HEK293 (cell line): Measurements from ENCODE around the gene TMEM184B.

Experiments used
- YY1 ChIP-seq: fragments of 450-650 bp; formaldehyde crosslinking; IDR thresholded peaks from 2 replicates; pipeline ENCODE4 v1.5.1; 2018; ENCODE audit warnings: missing biosample characterization, missing genetic modification characterization
- ZBTB7A ChIP-seq: fragments of 450-650 bp; formaldehyde crosslinking; IDR thresholded peaks from 2 replicates; pipeline ENCODE4 v1.5.1; 2016; ENCODE audit warnings: low read depth, missing biosample characterization, missing genetic modification characterization
- ZNF184 ChIP-seq: fragments of 450-650 bp; IDR thresholded peaks from 2 replicates; pipeline ENCODE4 v1.5.1; 2018; ENCODE audit warnings: missing biosample characterization, mild to moderate bottlenecking, missing genetic modification characterization
- ZNF423 ChIP-seq: fragments of 450-650 bp; formaldehyde crosslinking; IDR thresholded peaks from 2 replicates; pipeline ENCODE4 v1.5.1; 2016; ENCODE audit warnings: missing biosample characterization, missing genetic modification characterization
- ZNF529 ChIP-seq: fragments of 450-650 bp; formaldehyde crosslinking; IDR thresholded peaks from 2 replicates; pipeline ENCODE4 v1.5.1; 2017; ENCODE audit warnings: missing genetic modification characterization, missing biosample characterization; ENCODE audit not compliant: insufficient replicate concordance
- ZNF792 ChIP-seq: fragments of 450-650 bp; formaldehyde crosslinking; IDR thresholded peaks from 2 replicates; pipeline ENCODE4 v1.5.1; 2016; ENCODE audit warnings: missing biosample characterization, missing genetic modification characterization
- TF ChIP-seq, protein P1 (sequence below): fragments of 450-650 bp; formaldehyde crosslinking; IDR thresholded peaks from 2 replicates; pipeline ENCODE4 v1.5.1; 2016; ENCODE audit warnings: missing biosample characterization, missing genetic modification characterization
- TF ChIP-seq, protein P2 (sequence below): fragments of 450-650 bp; formaldehyde crosslinking; IDR thresholded peaks from 2 replicates; pipeline ENCODE4 v1.5.1; 2016; ENCODE audit warnings: missing biosample characterization, missing genetic modification characterization
- TF ChIP-seq, protein P3 (sequence below): fragments of 450-650 bp; formaldehyde crosslinking; IDR thresholded peaks from 2 replicates; pipeline ENCODE4 v1.5.1; 2016; ENCODE audit warnings: missing biosample characterization, missing genetic modification characterization
- TF ChIP-seq, protein P4 (sequence below): fragments of 450-650 bp; formaldehyde crosslinking; IDR thresholded peaks from 2 replicates; pipeline ENCODE4 v1.5.1; 2016; ENCODE audit warnings: missing biosample characterization, missing genetic modification characterization

DNA sequence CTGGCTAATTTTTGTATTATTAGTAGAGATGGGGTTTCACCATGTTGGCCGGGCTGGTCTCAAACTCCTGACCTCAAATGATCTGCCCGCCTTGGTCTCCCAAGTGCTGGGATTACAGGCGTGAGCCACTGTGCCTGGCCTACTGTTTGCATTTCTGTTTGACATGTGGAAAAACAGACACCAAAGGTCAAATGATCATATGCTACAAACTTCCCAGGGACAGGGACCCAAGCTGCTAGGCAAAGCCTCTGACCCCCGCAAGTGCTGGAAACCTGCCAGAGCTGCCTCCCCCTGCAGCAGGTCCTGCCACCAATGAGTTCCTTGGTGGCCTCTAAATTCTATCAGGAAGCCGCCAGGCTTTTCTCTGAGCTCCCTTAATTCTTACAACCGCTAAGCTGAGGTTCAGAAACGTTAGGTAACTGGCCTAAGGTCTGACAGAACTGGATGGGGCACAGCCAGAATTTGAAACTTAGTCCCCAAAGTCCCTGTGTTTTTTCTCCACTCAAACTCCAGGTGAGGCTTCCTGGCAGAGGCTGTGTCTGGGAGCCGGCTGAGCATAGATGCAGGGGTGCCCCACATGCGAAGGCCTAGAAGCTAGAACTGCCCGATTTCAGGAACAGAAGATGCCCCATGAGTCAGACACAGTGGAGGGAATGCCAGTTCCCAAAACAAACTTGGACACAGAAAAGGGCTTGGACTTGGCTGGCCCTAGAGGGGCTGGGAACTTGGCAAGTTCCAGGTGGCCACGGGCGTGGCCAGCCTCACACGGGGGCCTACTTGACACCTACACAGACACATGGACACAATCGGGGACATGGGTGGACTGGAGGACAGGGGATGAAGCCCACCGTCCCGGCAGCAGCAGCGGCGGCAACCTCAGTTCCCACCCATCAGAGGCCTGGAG lies 37.1 kb upstream of the TMEM184B start:
- TF ChIP-seq, protein P1, sequence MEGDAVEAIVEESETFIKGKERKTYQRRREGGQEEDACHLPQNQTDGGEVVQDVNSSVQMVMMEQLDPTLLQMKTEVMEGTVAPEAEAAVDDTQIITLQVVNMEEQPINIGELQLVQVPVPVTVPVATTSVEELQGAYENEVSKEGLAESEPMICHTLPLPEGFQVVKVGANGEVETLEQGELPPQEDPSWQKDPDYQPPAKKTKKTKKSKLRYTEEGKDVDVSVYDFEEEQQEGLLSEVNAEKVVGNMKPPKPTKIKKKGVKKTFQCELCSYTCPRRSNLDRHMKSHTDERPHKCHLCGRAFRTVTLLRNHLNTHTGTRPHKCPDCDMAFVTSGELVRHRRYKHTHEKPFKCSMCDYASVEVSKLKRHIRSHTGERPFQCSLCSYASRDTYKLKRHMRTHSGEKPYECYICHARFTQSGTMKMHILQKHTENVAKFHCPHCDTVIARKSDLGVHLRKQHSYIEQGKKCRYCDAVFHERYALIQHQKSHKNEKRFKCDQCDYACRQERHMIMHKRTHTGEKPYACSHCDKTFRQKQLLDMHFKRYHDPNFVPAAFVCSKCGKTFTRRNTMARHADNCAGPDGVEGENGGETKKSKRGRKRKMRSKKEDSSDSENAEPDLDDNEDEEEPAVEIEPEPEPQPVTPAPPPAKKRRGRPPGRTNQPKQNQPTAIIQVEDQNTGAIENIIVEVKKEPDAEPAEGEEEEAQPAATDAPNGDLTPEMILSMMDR (tag by site-specific recombination): no peak
- TF ChIP-seq YY1 (tag by site-specific recombination): no peak
- TF ChIP-seq ZNF529 (tag by site-specific recombination): no peak
- TF ChIP-seq ZNF792 (tag by site-specific recombination): no peak
- TF ChIP-seq ZBTB7A (tag by site-specific recombination): no peak
- TF ChIP-seq, protein P2, sequence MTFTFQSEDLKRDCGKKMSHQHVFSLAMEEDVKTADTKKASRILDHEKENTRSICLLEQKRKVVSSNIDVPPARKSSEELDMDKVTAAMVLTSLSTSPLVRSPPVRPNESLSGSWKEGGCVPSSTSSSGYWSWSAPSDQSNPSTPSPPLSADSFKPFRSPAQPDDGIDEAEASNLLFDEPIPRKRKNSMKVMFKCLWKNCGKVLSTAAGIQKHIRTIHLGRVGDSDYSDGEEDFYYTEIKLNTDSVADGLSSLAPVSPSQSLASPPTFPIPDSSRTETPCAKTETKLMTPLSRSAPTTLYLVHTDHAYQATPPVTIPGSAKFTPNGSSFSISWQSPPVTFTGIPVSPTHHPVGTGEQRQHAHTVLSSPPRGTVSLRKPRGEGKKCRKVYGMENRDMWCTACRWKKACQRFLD (tag by site-specific recombination): no peak
- TF ChIP-seq, protein P3, sequence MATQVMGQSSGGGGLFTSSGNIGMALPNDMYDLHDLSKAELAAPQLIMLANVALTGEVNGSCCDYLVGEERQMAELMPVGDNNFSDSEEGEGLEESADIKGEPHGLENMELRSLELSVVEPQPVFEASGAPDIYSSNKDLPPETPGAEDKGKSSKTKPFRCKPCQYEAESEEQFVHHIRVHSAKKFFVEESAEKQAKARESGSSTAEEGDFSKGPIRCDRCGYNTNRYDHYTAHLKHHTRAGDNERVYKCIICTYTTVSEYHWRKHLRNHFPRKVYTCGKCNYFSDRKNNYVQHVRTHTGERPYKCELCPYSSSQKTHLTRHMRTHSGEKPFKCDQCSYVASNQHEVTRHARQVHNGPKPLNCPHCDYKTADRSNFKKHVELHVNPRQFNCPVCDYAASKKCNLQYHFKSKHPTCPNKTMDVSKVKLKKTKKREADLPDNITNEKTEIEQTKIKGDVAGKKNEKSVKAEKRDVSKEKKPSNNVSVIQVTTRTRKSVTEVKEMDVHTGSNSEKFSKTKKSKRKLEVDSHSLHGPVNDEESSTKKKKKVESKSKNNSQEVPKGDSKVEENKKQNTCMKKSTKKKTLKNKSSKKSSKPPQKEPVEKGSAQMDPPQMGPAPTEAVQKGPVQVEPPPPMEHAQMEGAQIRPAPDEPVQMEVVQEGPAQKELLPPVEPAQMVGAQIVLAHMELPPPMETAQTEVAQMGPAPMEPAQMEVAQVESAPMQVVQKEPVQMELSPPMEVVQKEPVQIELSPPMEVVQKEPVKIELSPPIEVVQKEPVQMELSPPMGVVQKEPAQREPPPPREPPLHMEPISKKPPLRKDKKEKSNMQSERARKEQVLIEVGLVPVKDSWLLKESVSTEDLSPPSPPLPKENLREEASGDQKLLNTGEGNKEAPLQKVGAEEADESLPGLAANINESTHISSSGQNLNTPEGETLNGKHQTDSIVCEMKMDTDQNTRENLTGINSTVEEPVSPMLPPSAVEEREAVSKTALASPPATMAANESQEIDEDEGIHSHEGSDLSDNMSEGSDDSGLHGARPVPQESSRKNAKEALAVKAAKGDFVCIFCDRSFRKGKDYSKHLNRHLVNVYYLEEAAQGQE (tag by site-specific recombination): no peak
- no peak for TF ChIP-seq ZNF184 (tag by site-specific recombination)
- TF ChIP-seq, protein P4, sequence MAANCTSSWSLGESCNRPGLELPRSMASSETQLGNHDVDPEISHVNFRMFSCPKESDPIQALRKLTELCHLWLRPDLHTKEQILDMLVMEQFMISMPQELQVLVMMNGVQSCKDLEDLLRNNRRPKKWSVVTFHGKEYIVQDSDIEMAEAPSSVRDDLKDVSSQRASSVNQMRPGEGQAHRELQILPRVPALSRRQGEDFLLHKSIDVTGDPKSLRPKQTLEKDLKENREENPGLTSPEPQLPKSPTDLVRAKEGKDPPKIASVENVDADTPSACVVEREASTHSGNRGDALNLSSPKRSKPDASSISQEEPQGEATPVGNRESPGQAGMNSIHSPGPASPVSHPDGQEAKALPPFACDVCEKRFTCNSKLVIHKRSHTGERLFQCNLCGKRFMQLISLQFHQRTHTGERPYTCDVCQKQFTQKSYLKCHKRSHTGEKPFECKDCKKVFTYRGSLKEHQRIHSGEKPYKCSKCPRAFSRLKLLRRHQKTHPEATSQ (tag by site-specific recombination): no peak
- TF ChIP-seq ZNF423: no peak
